HCT116 (cell line): ENCODE results near the gene COL21A1. TPM values are rescaled to one million over a fixed set of nuclear protein-coding genes. Genes with fewer than 3 reads are reported as not detected.

Experiments
- ATAC-seq: fragments of 200-7000 bp; cut with Tn5 transposase; 2 replicates; pipeline ENCODE4 v1.9.1; 2020; ENCODE audit warnings: mild to moderate bottlenecking, moderate library complexity
- BruUV-seq: library from RNA; stranded (reverse); fragments of 400-500 nt; replicated peaks from 2 replicates; lab custom pipeline; 2021; lab: Mats Ljungman, UMichigan
- CTCF ChIA-PET: fragments of 300-600 bp; sonication (Branson Sonifier 250); formaldehyde crosslinking; loops from one replicate; lab custom pipeline; 2021; ENCODE audit warnings: antibody characterized with exemption; lab: Charles Lee
- POLR2A ChIA-PET: fragments of 300-600, 350-600 bp; sonication (Branson Sonifier 250); formaldehyde crosslinking; loops from one replicate; lab custom pipeline; 2021; ENCODE audit warnings: antibody characterized with exemption; lab: Charles Lee
- RAD21 ChIA-PET, 2 experiments: fragments of 300-600 bp; sonication (Branson Sonifier 250); formaldehyde crosslinking; loops; one replicate each; lab custom pipeline; 2023; ENCODE audit warnings: low total read pairs in 2 of 2; ENCODE audit not compliant: uncharacterized antibody in 2 of 2, unreplicated experiment in 2 of 2, low non-redundant PET in 1 of 2; lab: Charles Lee
- DNase-seq: peaks from one replicate; pipeline ENCODE4 v3.0.0-alpha.2; 2010; ENCODE audit warnings: low read depth, low spot score
- H2AFZ ChIP-seq: fragments of 200-600 bp; shearing (Covaris generic), sonication (generic); 2 replicates; pipeline ENCODE4 v1.6.1; 2017; ENCODE audit warnings: low read depth, mixed run types, mixed read lengths, antibody characterized with exemption, low read length; ENCODE audit not compliant: poor library complexity, severe bottlenecking
- H3K27ac ChIP-seq: 2 replicates; pipeline ENCODE4 v1.5.1; 2012; ENCODE audit warnings: low read depth, low read length
- H3K27me3 ChIP-seq: fragments of 200-600 bp; sonication (generic); 2 replicates; pipeline ENCODE4 v1.6.1; 2016; ENCODE audit warnings: mixed run types, low read length, mixed read lengths; ENCODE audit not compliant: insufficient read depth
- H3K36me3 ChIP-seq, 2 experiments: fragments of 200-500 bp in 1 of 2; fragments of 200-600 bp in 1 of 2; sonication (Bioruptor generic) in 1 of 2; sonication (generic) in 1 of 2; 2 replicates each; pipeline versions ENCODE4 v1.5.1 to v1.6.1; 2014 to 2016; ENCODE audit warnings: low read length in 2 of 2, inconsistent platforms in 1 of 2, mixed read lengths in 1 of 2, mixed run types in 1 of 2; ENCODE audit not compliant: insufficient read depth in 2 of 2, control insufficient read depth in 1 of 2
- H3K4me1 ChIP-seq, 2 experiments: fragments of 200-600 bp in 1 of 2; sonication (generic) in 1 of 2; 2 replicates each; pipeline versions ENCODE4 v1.5.1 to v1.6.1; 2012 to 2017; ENCODE audit warnings: low read length in 2 of 2, inconsistent platforms in 1 of 2, mild to moderate bottlenecking in 1 of 2, mixed read lengths in 1 of 2, mixed run types in 1 of 2, moderate library complexity in 1 of 2; ENCODE audit not compliant: insufficient read depth in 2 of 2, control insufficient read depth in 1 of 2
- H3K4me2 ChIP-seq: fragments of 200-600 bp; sonication (generic); 2 replicates; pipeline ENCODE4 v1.6.1; 2017; ENCODE audit warnings: mixed run types, low read length, mixed read lengths
- H3K4me3 ChIP-seq, 2 experiments: fragments of 200-600 bp in 1 of 2; sonication (generic) in 1 of 2; replicated peaks in 1 of 2; 2 replicates each; pipeline ENCODE4 v1.5.1; 2011 to 2016; ENCODE audit warnings: low read length in 2 of 2, control low read depth in 1 of 2, low read depth in 1 of 2, mild to moderate bottlenecking in 1 of 2, mixed read lengths in 1 of 2, mixed run types in 1 of 2
- H3K79me2 ChIP-seq: fragments of 200-600 bp; sonication (generic); 2 replicates; pipeline ENCODE4 v1.6.1; 2017; ENCODE audit warnings: mild to moderate bottlenecking, mixed run types, low read length, moderate library complexity, mixed read lengths; ENCODE audit not compliant: insufficient read depth
- H3K9ac ChIP-seq: fragments of 200-600 bp; sonication (generic); 2 replicates; pipeline ENCODE4 v1.6.1; 2016; ENCODE audit warnings: low read length, mixed read lengths
- H3K9me2 ChIP-seq: fragments of 200-600 bp; sonication (generic), shearing (Covaris generic); 2 replicates; pipeline ENCODE4 v1.6.1; 2017; ENCODE audit warnings: mixed run types, mild to moderate bottlenecking, moderate library complexity; ENCODE audit not compliant: insufficient read depth
- H3K9me3 ChIP-seq, 2 experiments: fragments of 200-500 bp in 1 of 2; fragments of 200-600 bp in 1 of 2; sonication (Bioruptor generic) in 1 of 2; sonication (generic) in 1 of 2; 2 replicates each; pipeline ENCODE4 v1.6.1; 2014 to 2017; ENCODE audit warnings: low read length in 2 of 2, mixed read lengths in 2 of 2, inconsistent platforms in 1 of 2, low read depth in 1 of 2, mild to moderate bottlenecking in 1 of 2, mixed run types in 1 of 2, moderate library complexity in 1 of 2; ENCODE audit not compliant: control insufficient read depth in 1 of 2, insufficient read depth in 1 of 2
- H4K20me1 ChIP-seq: fragments of 200-600 bp; sonication (generic), shearing (Covaris generic); 2 replicates; pipeline ENCODE4 v1.6.1; 2017; ENCODE audit warnings: mixed run types, mild to moderate bottlenecking, moderate library complexity; ENCODE audit not compliant: insufficient read depth
- CEBPB ChIP-seq: IDR thresholded peaks from 2 replicates; pipeline ENCODE4 v1.6.1; 2012; ENCODE audit warnings: low read depth
- EGR1 ChIP-seq: IDR thresholded peaks from 2 replicates; pipeline ENCODE4 v1.6.1; 2012; ENCODE audit warnings: low read depth
- EZH2phosphoT487 ChIP-seq: fragments of 200-600 bp; IDR thresholded peaks from 2 replicates; pipeline ENCODE4 v1.6.1; 2018; ENCODE audit warnings: antibody characterized with exemption, borderline replicate concordance
- FOSL1 ChIP-seq: IDR thresholded peaks from 2 replicates; pipeline ENCODE4 v1.6.1; 2012; ENCODE audit warnings: low read depth
- SIN3A ChIP-seq: IDR thresholded peaks from 2 replicates; pipeline ENCODE4 v1.6.1; 2012; ENCODE audit warnings: low read depth
- TCF7L2 ChIP-seq: IDR thresholded peaks from 2 replicates; pipeline ENCODE4 v1.7.0; 2011; ENCODE audit warnings: borderline replicate concordance, inconsistent platforms; ENCODE audit not compliant: insufficient read depth, insufficient read length; ENCODE audit errors: extremely low read depth
- ZFX ChIP-seq: fragments of 450-650 bp; IDR thresholded peaks from 2 replicates; pipeline ENCODE4 v1.6.1; 2017
- ZNF274 ChIP-seq: fragments of 200-500 bp; sonication (Bioruptor generic); IDR thresholded peaks from 2 replicates; pipeline ENCODE4 v1.6.1; 2014; ENCODE audit warnings: mild to moderate bottlenecking, low read depth, low read length, inconsistent platforms
- intact Hi-C: fragments of 100-400 bp; cut with micrococcal nuclease; formaldehyde crosslinking; loops from 2 replicates; pipeline ENCODE4 v1.10.0; 2022
- total RNA-seq: library from RNA; stranded (reverse); gene quantifications from one replicate; pipeline ENCODE4 v1.2.1, GENCODE V29; 2021; ENCODE audit not compliant: unreplicated experiment
- TF ChIP-seq, protein P1 (sequence below), 3 experiments: fragments of 200-600 bp in 1 of 3; sonication (generic) in 1 of 3; IDR thresholded peaks in 2 of 3; conservative IDR thresholded peaks in 1 of 3; 2 replicates each; pipeline ENCODE4 v1.5.1; 2012 to 2017; ENCODE audit warnings: low read depth in 2 of 3, low read length in 2 of 3, antibody characterized with exemption in 1 of 3, borderline replicate concordance in 1 of 3, control low read depth in 1 of 3, mild to moderate bottlenecking in 1 of 3, mixed read lengths in 1 of 3, mixed run types in 1 of 3, moderate library complexity in 1 of 3; ENCODE audit not compliant: insufficient read depth in 1 of 3
- TF ChIP-seq, protein P2 (sequence below): IDR thresholded peaks from 2 replicates; pipeline ENCODE4 v1.6.1; 2012
- TF ChIP-seq, protein P3 (sequence below): IDR thresholded peaks from 2 replicates; pipeline ENCODE4 v1.6.1; 2012
- TF ChIP-seq, protein P4 (sequence below): IDR thresholded peaks from 2 replicates; pipeline ENCODE4 v1.6.1; 2012; ENCODE audit warnings: low read depth
- TF ChIP-seq, protein P5 (sequence below): IDR thresholded peaks from 2 replicates; pipeline ENCODE4 v1.6.1; 2011; ENCODE audit warnings: mild to moderate bottlenecking, low read length, moderate library complexity; ENCODE audit not compliant: insufficient replicate concordance; ENCODE audit errors: extremely low read depth

Gene COL21A1
- total RNA-seq, 1 experiment from 2014 or later = not detected

DNA sequence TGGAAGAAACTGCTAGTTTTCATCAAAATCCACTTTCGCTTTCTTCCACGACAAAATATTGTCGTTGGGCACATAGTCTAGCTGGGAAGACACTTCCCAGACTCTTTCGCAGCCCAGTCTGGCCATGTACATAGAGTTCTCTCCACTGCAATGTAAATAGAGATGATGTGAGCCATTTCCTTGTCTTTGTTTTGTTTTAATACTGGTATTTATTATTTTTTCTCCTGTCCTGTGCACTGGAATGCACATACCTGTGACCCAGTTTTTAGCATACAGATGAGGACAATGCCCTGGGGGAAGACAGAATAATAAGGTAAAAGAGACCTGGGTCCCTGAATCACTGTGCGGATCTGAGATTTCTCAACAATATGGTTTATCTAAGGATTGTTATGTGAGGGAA, 222.4 kb downstream of the COL21A1 start:
- ChIA-PET RAD21 (no interaction called here), POLR2A (no interaction called here), CTCF (no interaction called here)
- no peaks in the 10 kb centered on the region for H3K4me1 ChIP-seq
- H3K27me3 ChIP-seq = no peaks in the 10 kb centered on the region
- H3K36me3 ChIP-seq = no peaks in the 10 kb centered on the region
- no peaks in the 10 kb centered on the region for H3K79me2 ChIP-seq
- no peak overlapping the region for H3K4me3 ChIP-seq
- no peak overlapping the region for H3K9ac ChIP-seq
- H2AFZ ChIP-seq = no peak overlapping the region
- H3K9me3 ChIP-seq = no peaks in the 10 kb centered on the region
- BruUV-seq = no TSS peak
- intact Hi-C loops = no loop called here
- ATAC-seq (no peak), DNase-seq (no peak)
- H3K4me2 ChIP-seq = no peak overlapping the region
- no peaks in the 10 kb centered on the region for H4K20me1 ChIP-seq
- TF ChIP-seq, protein P1, sequence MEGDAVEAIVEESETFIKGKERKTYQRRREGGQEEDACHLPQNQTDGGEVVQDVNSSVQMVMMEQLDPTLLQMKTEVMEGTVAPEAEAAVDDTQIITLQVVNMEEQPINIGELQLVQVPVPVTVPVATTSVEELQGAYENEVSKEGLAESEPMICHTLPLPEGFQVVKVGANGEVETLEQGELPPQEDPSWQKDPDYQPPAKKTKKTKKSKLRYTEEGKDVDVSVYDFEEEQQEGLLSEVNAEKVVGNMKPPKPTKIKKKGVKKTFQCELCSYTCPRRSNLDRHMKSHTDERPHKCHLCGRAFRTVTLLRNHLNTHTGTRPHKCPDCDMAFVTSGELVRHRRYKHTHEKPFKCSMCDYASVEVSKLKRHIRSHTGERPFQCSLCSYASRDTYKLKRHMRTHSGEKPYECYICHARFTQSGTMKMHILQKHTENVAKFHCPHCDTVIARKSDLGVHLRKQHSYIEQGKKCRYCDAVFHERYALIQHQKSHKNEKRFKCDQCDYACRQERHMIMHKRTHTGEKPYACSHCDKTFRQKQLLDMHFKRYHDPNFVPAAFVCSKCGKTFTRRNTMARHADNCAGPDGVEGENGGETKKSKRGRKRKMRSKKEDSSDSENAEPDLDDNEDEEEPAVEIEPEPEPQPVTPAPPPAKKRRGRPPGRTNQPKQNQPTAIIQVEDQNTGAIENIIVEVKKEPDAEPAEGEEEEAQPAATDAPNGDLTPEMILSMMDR (IDR thresholded peaks at IDR 0.05 in 2 of 3, conservative IDR thresholded peaks at IDR 0.05 in 1 of 3; ENCODE audit: borderline replicate concordance in 1 of 3, insufficient read depth in 1 of 3, low read depth in 2 of 3, low read length in 2 of 3) = no peak
- TF ChIP-seq, protein P2, sequence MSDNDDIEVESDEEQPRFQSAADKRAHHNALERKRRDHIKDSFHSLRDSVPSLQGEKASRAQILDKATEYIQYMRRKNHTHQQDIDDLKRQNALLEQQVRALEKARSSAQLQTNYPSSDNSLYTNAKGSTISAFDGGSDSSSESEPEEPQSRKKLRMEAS = no peak
- TF ChIP-seq, protein P3, sequence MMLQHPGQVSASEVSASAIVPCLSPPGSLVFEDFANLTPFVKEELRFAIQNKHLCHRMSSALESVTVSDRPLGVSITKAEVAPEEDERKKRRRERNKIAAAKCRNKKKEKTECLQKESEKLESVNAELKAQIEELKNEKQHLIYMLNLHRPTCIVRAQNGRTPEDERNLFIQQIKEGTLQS = no peak
- TF ChIP-seq FOSL1 (no peak), SIN3A (no peak), CEBPB (no peak), EZH2phosphoT487 (no peak), ZNF274 (no peak), TCF7L2 (no peak), ZFX (no peak), EGR1 (no peak)
- TF ChIP-seq, protein P4, sequence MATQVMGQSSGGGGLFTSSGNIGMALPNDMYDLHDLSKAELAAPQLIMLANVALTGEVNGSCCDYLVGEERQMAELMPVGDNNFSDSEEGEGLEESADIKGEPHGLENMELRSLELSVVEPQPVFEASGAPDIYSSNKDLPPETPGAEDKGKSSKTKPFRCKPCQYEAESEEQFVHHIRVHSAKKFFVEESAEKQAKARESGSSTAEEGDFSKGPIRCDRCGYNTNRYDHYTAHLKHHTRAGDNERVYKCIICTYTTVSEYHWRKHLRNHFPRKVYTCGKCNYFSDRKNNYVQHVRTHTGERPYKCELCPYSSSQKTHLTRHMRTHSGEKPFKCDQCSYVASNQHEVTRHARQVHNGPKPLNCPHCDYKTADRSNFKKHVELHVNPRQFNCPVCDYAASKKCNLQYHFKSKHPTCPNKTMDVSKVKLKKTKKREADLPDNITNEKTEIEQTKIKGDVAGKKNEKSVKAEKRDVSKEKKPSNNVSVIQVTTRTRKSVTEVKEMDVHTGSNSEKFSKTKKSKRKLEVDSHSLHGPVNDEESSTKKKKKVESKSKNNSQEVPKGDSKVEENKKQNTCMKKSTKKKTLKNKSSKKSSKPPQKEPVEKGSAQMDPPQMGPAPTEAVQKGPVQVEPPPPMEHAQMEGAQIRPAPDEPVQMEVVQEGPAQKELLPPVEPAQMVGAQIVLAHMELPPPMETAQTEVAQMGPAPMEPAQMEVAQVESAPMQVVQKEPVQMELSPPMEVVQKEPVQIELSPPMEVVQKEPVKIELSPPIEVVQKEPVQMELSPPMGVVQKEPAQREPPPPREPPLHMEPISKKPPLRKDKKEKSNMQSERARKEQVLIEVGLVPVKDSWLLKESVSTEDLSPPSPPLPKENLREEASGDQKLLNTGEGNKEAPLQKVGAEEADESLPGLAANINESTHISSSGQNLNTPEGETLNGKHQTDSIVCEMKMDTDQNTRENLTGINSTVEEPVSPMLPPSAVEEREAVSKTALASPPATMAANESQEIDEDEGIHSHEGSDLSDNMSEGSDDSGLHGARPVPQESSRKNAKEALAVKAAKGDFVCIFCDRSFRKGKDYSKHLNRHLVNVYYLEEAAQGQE = no peak
- TF ChIP-seq, protein P5, sequence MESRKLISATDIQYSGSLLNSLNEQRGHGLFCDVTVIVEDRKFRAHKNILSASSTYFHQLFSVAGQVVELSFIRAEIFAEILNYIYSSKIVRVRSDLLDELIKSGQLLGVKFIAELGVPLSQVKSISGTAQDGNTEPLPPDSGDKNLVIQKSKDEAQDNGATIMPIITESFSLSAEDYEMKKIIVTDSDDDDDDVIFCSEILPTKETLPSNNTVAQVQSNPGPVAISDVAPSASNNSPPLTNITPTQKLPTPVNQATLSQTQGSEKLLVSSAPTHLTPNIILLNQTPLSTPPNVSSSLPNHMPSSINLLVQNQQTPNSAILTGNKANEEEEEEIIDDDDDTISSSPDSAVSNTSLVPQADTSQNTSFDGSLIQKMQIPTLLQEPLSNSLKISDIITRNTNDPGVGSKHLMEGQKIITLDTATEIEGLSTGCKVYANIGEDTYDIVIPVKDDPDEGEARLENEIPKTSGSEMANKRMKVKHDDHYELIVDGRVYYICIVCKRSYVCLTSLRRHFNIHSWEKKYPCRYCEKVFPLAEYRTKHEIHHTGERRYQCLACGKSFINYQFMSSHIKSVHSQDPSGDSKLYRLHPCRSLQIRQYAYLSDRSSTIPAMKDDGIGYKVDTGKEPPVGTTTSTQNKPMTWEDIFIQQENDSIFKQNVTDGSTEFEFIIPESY = no peak
- 0 out of 2 replicates have a peak, but pooled peaks cover 3% of the 10 kb centered on the region for H3K9me2 ChIP-seq
- no peak overlapping the region for H3K27ac ChIP-seq
